Activated T-helper 1 cell treated with anti-CD3 and anti-CD28 coated beads, Interleukin-12 subunit alpha, Interleukin-12 subunit beta, Interleukin-2, Interleukin-4 antibody, amounts not matched to agents 30 ng/mL and 10 ng/mL and 1 ng/mL, durations not matched to agents 14 hours and 24 hours and 36 hours (primary cell): ENCODE data around the gene FCAMR. TPM values are rescaled to one million over a fixed set of nuclear protein-coding genes. Genes with fewer than 3 reads are reported as not detected.

Experiments used
- DNase-seq: peaks from one replicate; pipeline ENCODE4 v3.0.0; 2021; ENCODE audit warnings: low spot score
- H3K27ac Mint-ChIP-seq: one replicate; pipeline ENCODE4 v1.8.0; 2021; ENCODE audit warnings: mild to moderate bottlenecking, mixed read lengths
- H3K27me3 Mint-ChIP-seq: one replicate; pipeline ENCODE4 v1.8.0; 2022; ENCODE audit warnings: mild to moderate bottlenecking, moderate library complexity, mixed read lengths; ENCODE audit not compliant: insufficient read depth
- H3K36me3 Mint-ChIP-seq: one replicate; pipeline ENCODE4 v1.8.0; 2021; ENCODE audit warnings: low read depth, mixed read lengths
- H3K4me1 Mint-ChIP-seq: one replicate; pipeline ENCODE4 v1.8.0; 2021; ENCODE audit warnings: low read depth, mixed read lengths
- H3K4me3 Mint-ChIP-seq: one replicate; pipeline ENCODE4 v1.8.0; 2021; ENCODE audit warnings: mild to moderate bottlenecking, moderate library complexity, mixed read lengths
- H3K9me3 Mint-ChIP-seq: one replicate; pipeline ENCODE4 v1.8.0; 2021; ENCODE audit warnings: mixed read lengths
- intact Hi-C: fragments of 100-400 bp; cut with micrococcal nuclease; formaldehyde crosslinking; loops from one replicate; pipeline ENCODE4 v1.15.1; 2024
- total RNA-seq: library from RNA; stranded (reverse); gene quantifications from 2 replicates; pipeline ENCODE4 v1.2.3, GENCODE V29; 2022

The FCAMR gene
- total RNA-seq, result not detected in 2 replicates

- intact Hi-C loops, result no loop called here
- no peaks in the 10 kb centered on the region for H3K36me3 Mint-ChIP-seq
- DNase-seq, result no peak
- H3K27ac Mint-ChIP-seq, result no peak within 1 kb of the TSS
- H3K4me3 Mint-ChIP-seq, result no peak within 1 kb of the TSS
- H3K9me3 Mint-ChIP-seq, result no peaks in the 10 kb centered on the region
- H3K4me1 Mint-ChIP-seq, result peaks cover 30% of the 10 kb centered on the region
- peaks cover 25% of the 10 kb centered on the region for H3K27me3 Mint-ChIP-seq
Observed at GRCh38 chr1:206970446-206970845, at the start of gene FCAMR. Gene FCAMR, minus strand, starts transcription at chr1:206970460. Its CDS starts 335 bp downstream, at chr1:206970125.

GRCh38 chr1:207019661-207020060, 49.4 kb upstream of the FCAMR start:
- H3K27ac Mint-ChIP-seq, result no peak overlapping the region
- H3K36me3 Mint-ChIP-seq, result no peaks in the 10 kb centered on the region
- no peaks in the 10 kb centered on the region for H3K9me3 Mint-ChIP-seq
- no peaks in the 10 kb centered on the region for H3K4me1 Mint-ChIP-seq
- DNase-seq, result no peak
- intact Hi-C loops, result no loop called here
- H3K4me3 Mint-ChIP-seq, result no peak overlapping the region
- H3K27me3 Mint-ChIP-seq, result peaks cover 11% of the 10 kb centered on the region

GRCh38 chr1:207019161-207019560, 48.9 kb upstream of the FCAMR start:
- no peaks in the 10 kb centered on the region for H3K36me3 Mint-ChIP-seq
- H3K27ac Mint-ChIP-seq, result no peak overlapping the region
- H3K4me3 Mint-ChIP-seq, result no peak overlapping the region
- intact Hi-C loops, result no loop called here
- DNase-seq, result no peak
- peaks cover 11% of the 10 kb centered on the region for H3K27me3 Mint-ChIP-seq
- no peaks in the 10 kb centered on the region for H3K9me3 Mint-ChIP-seq
- H3K4me1 Mint-ChIP-seq, result no peaks in the 10 kb centered on the region

GRCh38 chr1:207018707-207019106, 48.4 kb upstream of the FCAMR start:
- H3K9me3 Mint-ChIP-seq, result no peaks in the 10 kb centered on the region
- no peaks in the 10 kb centered on the region for H3K4me1 Mint-ChIP-seq
- H3K36me3 Mint-ChIP-seq, result no peaks in the 10 kb centered on the region
- intact Hi-C loops, result no loop called here
- peaks cover 15% of the 10 kb centered on the region for H3K27me3 Mint-ChIP-seq
- H3K4me3 Mint-ChIP-seq, result no peak overlapping the region
- no peak for DNase-seq
- no peak overlapping the region for H3K27ac Mint-ChIP-seq

- H3K4me3 Mint-ChIP-seq, result no peak overlapping the region
- no peaks in the 10 kb centered on the region for H3K4me1 Mint-ChIP-seq
- peaks cover 20% of the 10 kb centered on the region for H3K27me3 Mint-ChIP-seq
- H3K9me3 Mint-ChIP-seq, result no peaks in the 10 kb centered on the region
- H3K36me3 Mint-ChIP-seq, result no peaks in the 10 kb centered on the region
- H3K27ac Mint-ChIP-seq, result no peak overlapping the region
- intact Hi-C loops, result no loop called here
- no peak for DNase-seq
Observed at GRCh38 chr1:207017615-207018559, 47.6 kb upstream of the FCAMR start.

- H3K36me3 Mint-ChIP-seq, result no peaks in the 10 kb centered on the region
- H3K9me3 Mint-ChIP-seq, result no peaks in the 10 kb centered on the region
- no peak for DNase-seq
- no peak overlapping the region for H3K27ac Mint-ChIP-seq
- no peak overlapping the region for H3K4me3 Mint-ChIP-seq
- no peaks in the 10 kb centered on the region for H3K4me1 Mint-ChIP-seq
- intact Hi-C loops, result no loop called here
- H3K27me3 Mint-ChIP-seq, result peaks cover 24% of the 10 kb centered on the region
Observed at GRCh38 chr1:207015791-207016190, 45.5 kb upstream of the FCAMR start.

GRCh38 chr1:207014728-207015127, 44.5 kb upstream of the FCAMR start:
- Mint-ChIP-seq H3K27ac (no peak overlapping the region), H3K4me3 (no peak overlapping the region), H3K27me3 (peaks cover 27% of the 10 kb centered on the region), H3K9me3 (no peaks in the 10 kb centered on the region), H3K4me1 (no peaks in the 10 kb centered on the region), H3K36me3 (no peaks in the 10 kb centered on the region)
- no peak for DNase-seq
- intact Hi-C loops, result no loop called here

GRCh38 chr1:207013321-207014085, 43.2 kb upstream of the FCAMR start:
- intact Hi-C loops, result no loop called here
- H3K4me3 Mint-ChIP-seq, result no peak overlapping the region

GRCh38 chr1:207010726-207011125, 40.5 kb upstream of the FCAMR start:
- intact Hi-C loops, result no loop called here

More at GRCh38 chr1:207013321-207014085, 43.2 kb upstream of the FCAMR start:
- Mint-ChIP-seq H3K27me3 (peaks cover 30% of the 10 kb centered on the region), H3K4me1 (no peaks in the 10 kb centered on the region), H3K36me3 (no peaks in the 10 kb centered on the region), H3K9me3 (no peaks in the 10 kb centered on the region), H3K27ac (no peak overlapping the region)
- no peak for DNase-seq

GRCh38 chr1:207009945-207010344, 39.7 kb upstream of the FCAMR start:
- DNase-seq, result no peak
- H3K4me1 Mint-ChIP-seq, result peaks cover 3% of the 10 kb centered on the region
- H3K36me3 Mint-ChIP-seq, result no peaks in the 10 kb centered on the region
- no peak overlapping the region for H3K27ac Mint-ChIP-seq
- intact Hi-C loops, result no loop called here
- no peak overlapping the region for H3K4me3 Mint-ChIP-seq
- no peaks in the 10 kb centered on the region for H3K9me3 Mint-ChIP-seq
- peaks cover 36% of the 10 kb centered on the region for H3K27me3 Mint-ChIP-seq

More at GRCh38 chr1:207010726-207011125, 40.5 kb upstream of the FCAMR start:
- Mint-ChIP-seq H3K36me3 (no peaks in the 10 kb centered on the region), H3K4me3 (no peak overlapping the region), H3K4me1 (no peaks in the 10 kb centered on the region), H3K27me3 (peaks cover 29% of the 10 kb centered on the region), H3K9me3 (no peaks in the 10 kb centered on the region), H3K27ac (no peak overlapping the region)
- DNase-seq, result no peak

GRCh38 chr1:207009182-207009850, 39.1 kb upstream of the FCAMR start:
- intact Hi-C loops, result no loop called here
- H3K27me3 Mint-ChIP-seq, result peaks cover 37% of the 10 kb centered on the region
- H3K4me1 Mint-ChIP-seq, result peaks cover 6% of the 10 kb centered on the region

GRCh38 chr1:207007352-207008033, 37.2 kb upstream of the FCAMR start:
- no peak overlapping the region for H3K4me3 Mint-ChIP-seq
- H3K27me3 Mint-ChIP-seq, result peaks cover 28% of the 10 kb centered on the region
- DNase-seq, result no peak
- no peak overlapping the region for H3K27ac Mint-ChIP-seq
- peaks cover 6% of the 10 kb centered on the region for H3K4me1 Mint-ChIP-seq
- intact Hi-C loops, result no loop called here
- H3K9me3 Mint-ChIP-seq, result no peaks in the 10 kb centered on the region
- no peaks in the 10 kb centered on the region for H3K36me3 Mint-ChIP-seq

More at GRCh38 chr1:207009182-207009850, 39.1 kb upstream of the FCAMR start:
- no peak for DNase-seq
- Mint-ChIP-seq H3K36me3 (no peaks in the 10 kb centered on the region), H3K9me3 (no peaks in the 10 kb centered on the region), H3K4me3 (no peak overlapping the region), H3K27ac (no peak overlapping the region)
